CD1c-positive myeloid dendritic cell (primary cell): ENCODE measurements around the gene SLFN13.
A peak's percentile ranks its signal among the peaks of the same experiment; 100 is the strongest.
"Not testable (repeated sequence)": the region's sequence is repeated elsewhere in the genome, so short reads cannot be mapped to it uniquely, and the experiment has no call there.

Experiments used
- DNase-seq: peaks from one replicate; pipeline ENCODE4 v3.0.0-alpha.2; 2016; ENCODE audit errors: extremely low spot score

SLFN13 gene

GRCh38 chr17:35433075-35433894, 15.3 kb downstream of the SLFN13 start:
- peak; percentile 67 for DNase-seq

- peak; percentile 83 for DNase-seq
Observed at GRCh38 chr17:35432176-35433074, 16.1 kb downstream of the SLFN13 start, which contains the start of gene SLFN12. Gene SLFN12, minus strand, starts transcription at chr17:35432500. Its CDS starts 9,472 bp downstream, at chr17:35423028.

- DNase-seq = no peak
Observed at GRCh38 chr17:35429702-35430101, 18.9 kb downstream of the SLFN13 start.

- no peak for DNase-seq
Observed at GRCh38 chr17:35428229-35428628, 20.3 kb downstream of the SLFN13 start.

GRCh38 chr17:35423761-35424160, 24.8 kb downstream of the SLFN13 start:
- DNase-seq = no peak

- not testable (repeated sequence) for DNase-seq
Observed at GRCh38 chr17:35421069-35421468, 27.5 kb downstream of the SLFN13 start.

- peak; percentile 8 for DNase-seq
Observed at GRCh38 chr17:35416659-35417058, 31.9 kb downstream of the SLFN13 start.

- DNase-seq = not testable (repeated sequence)
Observed at GRCh38 chr17:35414707-35415106, 33.9 kb downstream of the SLFN13 start.

GRCh38 chr17:35414247-35414646, 34.3 kb downstream of the SLFN13 start:
- DNase-seq = no peak

- DNase-seq = no peak
Observed at GRCh38 chr17:35407531-35407930, 41.0 kb downstream of the SLFN13 start.

- DNase-seq = no peak
Observed at GRCh38 chr17:35406568-35406967, 42.0 kb downstream of the SLFN13 start.

GRCh38 chr17:35404360-35404759, 44.2 kb downstream of the SLFN13 start:
- DNase-seq = no peak

GRCh38 chr17:35393783-35394182, 54.8 kb downstream of the SLFN13 start:
- DNase-seq = not testable (repeated sequence)

GRCh38 chr17:35390663-35391062, 57.9 kb downstream of the SLFN13 start:
- peak; percentile 72 for DNase-seq

GRCh38 chr17:35390156-35390555, 58.4 kb downstream of the SLFN13 start:
- no peak for DNase-seq

- no peak for DNase-seq
Observed at GRCh38 chr17:35387496-35387895, 61.1 kb downstream of the SLFN13 start.
